Kidney epithelial cell (primary cell): Measurements from ENCODE around the gene TNS4. TPM values are rescaled to one million over a fixed set of nuclear protein-coding genes. Genes with fewer than 3 reads are reported as not detected.

Source experiments
- DNase-seq: peaks from one replicate; pipeline ENCODE4 v3.0.0-alpha.2; 2010; ENCODE audit warnings: low read depth
- H3K27me3 ChIP-seq: 2 replicates; pipeline ENCODE4 v1.6.0; 2011; ENCODE audit warnings: low read length; ENCODE audit not compliant: control insufficient read depth, insufficient read depth
- H3K36me3 ChIP-seq: 2 replicates; pipeline ENCODE4 v1.5.1; 2011; ENCODE audit warnings: low read length; ENCODE audit not compliant: control insufficient read depth, insufficient read depth
- H3K4me3 ChIP-seq: 2 replicates; pipeline ENCODE4 v1.5.1; 2011; ENCODE audit warnings: low read depth, mild to moderate bottlenecking, control low read depth, low read length
- total RNA-seq: library from RNA; depleted of rRNA; stranded (reverse); fragments of >200 nt; gene quantifications from 2 replicates; pipeline ENCODE4 v1.2.3, GENCODE V29; 2015
- TF ChIP-seq, protein P1 (sequence below): IDR thresholded peaks from 2 replicates; pipeline ENCODE4 v1.5.1; 2011; ENCODE audit warnings: mild to moderate bottlenecking, moderate library complexity, low read length, control low read depth, inconsistent platforms; ENCODE audit not compliant: insufficient read depth, poor library complexity, severe bottlenecking

TNS4 gene
- total RNA-seq, 1 donor from 2014 or later: not detected

DNA sequence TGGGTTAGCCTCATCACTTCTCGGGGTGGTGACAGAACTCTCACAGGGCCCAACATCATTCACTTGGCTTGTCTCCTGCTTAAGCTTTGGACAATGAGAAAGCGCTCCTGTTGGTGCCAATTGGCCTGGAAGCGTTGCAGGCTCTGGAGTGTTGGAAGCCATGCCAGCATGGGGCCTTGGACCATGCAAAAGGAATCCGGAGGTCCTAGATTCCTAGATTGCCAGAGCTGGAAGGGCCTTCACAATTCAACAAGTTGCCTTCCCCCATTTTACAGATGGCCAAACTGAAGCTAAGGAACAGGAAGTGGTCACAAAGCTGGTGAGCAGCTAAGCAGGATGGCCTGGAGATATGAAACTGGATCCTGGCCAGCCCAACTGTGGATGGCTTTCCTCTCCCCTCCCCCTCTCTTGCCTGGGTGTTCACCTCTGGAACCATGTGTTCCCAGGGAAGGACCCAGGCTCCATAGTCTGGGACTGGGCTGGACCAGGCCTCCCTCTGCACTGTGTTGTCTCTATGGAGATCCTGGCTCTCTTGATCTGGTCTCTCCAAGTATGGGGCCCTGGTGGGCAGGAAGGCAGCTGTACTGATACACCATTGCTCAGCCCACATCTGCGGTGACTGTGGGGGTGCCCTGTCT, 64.2 kb downstream of the TNS4 start:
- H3K36me3 ChIP-seq: no peaks in the 10 kb centered on the region
- H3K4me3 ChIP-seq: no peak overlapping the region
- DNase-seq: no peak
- H3K27me3 ChIP-seq: no peaks in the 10 kb centered on the region
- TF ChIP-seq, protein P1, sequence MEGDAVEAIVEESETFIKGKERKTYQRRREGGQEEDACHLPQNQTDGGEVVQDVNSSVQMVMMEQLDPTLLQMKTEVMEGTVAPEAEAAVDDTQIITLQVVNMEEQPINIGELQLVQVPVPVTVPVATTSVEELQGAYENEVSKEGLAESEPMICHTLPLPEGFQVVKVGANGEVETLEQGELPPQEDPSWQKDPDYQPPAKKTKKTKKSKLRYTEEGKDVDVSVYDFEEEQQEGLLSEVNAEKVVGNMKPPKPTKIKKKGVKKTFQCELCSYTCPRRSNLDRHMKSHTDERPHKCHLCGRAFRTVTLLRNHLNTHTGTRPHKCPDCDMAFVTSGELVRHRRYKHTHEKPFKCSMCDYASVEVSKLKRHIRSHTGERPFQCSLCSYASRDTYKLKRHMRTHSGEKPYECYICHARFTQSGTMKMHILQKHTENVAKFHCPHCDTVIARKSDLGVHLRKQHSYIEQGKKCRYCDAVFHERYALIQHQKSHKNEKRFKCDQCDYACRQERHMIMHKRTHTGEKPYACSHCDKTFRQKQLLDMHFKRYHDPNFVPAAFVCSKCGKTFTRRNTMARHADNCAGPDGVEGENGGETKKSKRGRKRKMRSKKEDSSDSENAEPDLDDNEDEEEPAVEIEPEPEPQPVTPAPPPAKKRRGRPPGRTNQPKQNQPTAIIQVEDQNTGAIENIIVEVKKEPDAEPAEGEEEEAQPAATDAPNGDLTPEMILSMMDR: no peak

DNA sequence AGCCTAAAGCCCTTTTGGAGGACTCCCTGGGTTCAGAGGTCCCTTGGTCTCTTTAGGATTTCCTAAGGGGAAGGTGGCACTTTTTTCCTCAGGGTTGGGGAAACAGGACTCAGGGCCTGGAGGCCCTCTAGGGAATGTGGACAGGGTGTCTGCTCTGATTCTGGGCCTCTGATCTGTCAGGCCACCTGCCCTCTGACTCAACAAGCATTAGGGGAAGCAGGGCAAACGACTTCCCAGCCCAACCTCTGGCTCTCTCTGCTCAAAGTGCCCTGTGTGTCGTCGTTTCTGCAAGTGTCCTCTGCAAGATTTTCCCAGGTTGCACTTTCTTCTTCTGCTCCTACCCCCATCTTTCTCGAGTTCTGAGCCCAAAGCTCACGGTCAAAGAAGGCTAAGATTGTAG, 64.8 kb downstream of the TNS4 start:
- Histone ChIP-seq H3K36me3 (no peaks in the 10 kb centered on the region), H3K27me3 (no peaks in the 10 kb centered on the region), H3K4me3 (no peak overlapping the region)
- TF ChIP-seq, protein P1: no peak
- DNase-seq: no peak

DNA sequence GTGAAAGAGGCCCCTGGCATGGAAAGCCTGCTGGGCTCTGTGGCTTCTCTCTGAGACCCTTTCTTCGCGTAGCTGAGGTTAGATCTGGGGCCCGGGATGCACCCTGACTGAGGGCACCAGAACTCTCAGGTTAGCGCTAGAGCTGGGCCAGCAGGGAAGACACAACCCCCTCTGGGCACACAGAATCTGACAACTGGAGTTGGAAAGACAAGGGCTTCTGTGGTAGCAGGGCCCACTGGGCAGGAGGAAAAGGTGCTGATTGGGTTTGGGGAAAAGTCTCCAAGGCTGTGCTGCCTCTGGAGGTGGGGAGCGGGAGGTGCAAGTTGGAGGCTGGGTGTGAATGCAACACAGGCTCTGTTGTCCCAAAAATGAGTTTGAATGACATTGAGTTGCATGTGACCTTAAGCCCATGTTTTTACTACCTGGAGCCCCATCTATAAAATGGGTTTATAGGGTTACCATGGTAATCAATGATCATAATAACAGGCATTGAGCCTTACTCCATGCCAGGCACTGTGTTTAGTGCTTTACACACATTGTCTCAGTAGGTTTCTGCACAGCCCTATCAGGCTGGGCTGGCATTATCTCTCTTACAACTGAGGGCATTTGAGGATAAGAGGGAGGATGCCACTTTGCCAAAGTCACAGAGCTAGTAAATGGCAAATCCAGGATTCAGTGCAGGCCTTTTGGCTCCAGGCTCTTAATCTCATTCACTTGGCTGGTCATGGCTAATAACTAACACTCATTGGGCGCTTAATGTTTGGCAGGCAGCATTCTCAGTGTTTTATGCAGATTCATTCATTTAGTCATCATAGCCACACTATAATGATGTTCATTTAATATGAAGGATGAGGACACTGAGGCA, 67.6 kb downstream of the TNS4 start:
- Histone ChIP-seq H3K36me3 (no peaks in the 10 kb centered on the region), H3K27me3 (no peaks in the 10 kb centered on the region), H3K4me3 (no peak overlapping the region)
- DNase-seq: no peak
- TF ChIP-seq, protein P1: peak; percentile 54

DNA sequence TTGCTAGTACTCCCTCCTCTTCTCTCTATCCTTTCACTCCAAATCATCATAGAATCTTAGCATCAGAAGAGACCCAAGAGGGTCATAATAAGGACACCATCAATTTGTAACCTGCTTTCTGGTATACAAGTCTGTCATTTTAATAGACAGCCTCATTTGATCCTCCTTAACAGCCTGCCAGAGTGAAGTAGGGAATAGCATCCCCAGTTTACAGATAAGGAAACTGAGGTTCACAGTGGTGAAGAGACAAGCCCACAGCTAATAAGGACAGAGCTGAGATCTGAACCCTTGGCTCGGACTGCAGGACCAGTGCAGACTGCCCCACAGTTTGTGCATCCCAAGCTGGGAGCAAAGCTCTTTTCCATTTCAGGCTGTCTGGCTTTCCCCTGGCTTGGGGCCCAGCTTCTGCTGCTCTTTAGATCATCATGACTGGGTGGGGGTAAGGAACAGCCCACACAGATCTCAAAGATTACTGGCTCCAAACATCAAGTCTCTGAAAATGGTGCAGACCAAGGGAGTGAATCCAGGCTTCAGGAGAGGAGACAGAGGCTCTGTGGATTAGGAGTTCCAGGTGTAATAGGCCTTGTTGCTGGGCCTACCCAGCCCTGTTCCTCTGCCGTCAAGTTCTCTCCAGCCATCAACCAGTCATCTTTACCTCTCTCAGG, 68.4 kb downstream of the TNS4 start:
- DNase-seq: no peak

DNA sequence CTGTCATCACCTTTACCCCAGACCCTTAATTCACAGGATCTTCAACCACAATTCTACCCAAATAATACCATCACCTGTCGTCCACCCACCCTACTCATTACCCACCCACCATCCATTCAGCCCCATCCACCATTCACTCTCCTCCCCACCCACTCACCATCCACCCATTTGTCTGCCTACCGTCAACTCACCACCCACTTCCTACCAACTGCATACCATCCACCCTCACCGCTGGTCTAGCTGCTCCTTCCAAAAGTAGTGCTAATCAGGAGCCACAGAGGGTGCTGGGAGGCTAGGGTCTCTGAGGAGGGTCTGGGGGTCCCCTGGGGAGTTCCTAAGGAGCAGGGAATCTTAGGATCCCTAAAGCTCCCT, 70.2 kb downstream of the TNS4 start:
- DNase-seq: no peak
- TF ChIP-seq, protein P1: no peak
- Histone ChIP-seq H3K4me3 (no peak overlapping the region), H3K36me3 (no peaks in the 10 kb centered on the region), H3K27me3 (no peaks in the 10 kb centered on the region)

More for the DNA sequence above, 68.4 kb downstream of the TNS4 start:
- Histone ChIP-seq H3K36me3 (no peaks in the 10 kb centered on the region), H3K4me3 (no peak overlapping the region), H3K27me3 (no peaks in the 10 kb centered on the region)
- TF ChIP-seq, protein P1: no peak
